HG03135 (cell line): Measurements from ENCODE around the gene ZDHHC24.
"Not testable (repeated sequence)": the region's sequence is repeated elsewhere in the genome, so short reads cannot be mapped to it uniquely, and the experiment has no call there.

Experiments used
- ATAC-seq: cut with Tn5 transposase; IDR thresholded peaks from one replicate; pipeline ENCODE4 v1.9.1; 2021; ENCODE audit warnings: mild to moderate bottlenecking, moderate library complexity; ENCODE audit not compliant: unreplicated experiment

The ZDHHC24 gene, protein sequence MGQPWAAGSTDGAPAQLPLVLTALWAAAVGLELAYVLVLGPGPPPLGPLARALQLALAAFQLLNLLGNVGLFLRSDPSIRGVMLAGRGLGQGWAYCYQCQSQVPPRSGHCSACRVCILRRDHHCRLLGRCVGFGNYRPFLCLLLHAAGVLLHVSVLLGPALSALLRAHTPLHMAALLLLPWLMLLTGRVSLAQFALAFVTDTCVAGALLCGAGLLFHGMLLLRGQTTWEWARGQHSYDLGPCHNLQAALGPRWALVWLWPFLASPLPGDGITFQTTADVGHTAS

DNA sequence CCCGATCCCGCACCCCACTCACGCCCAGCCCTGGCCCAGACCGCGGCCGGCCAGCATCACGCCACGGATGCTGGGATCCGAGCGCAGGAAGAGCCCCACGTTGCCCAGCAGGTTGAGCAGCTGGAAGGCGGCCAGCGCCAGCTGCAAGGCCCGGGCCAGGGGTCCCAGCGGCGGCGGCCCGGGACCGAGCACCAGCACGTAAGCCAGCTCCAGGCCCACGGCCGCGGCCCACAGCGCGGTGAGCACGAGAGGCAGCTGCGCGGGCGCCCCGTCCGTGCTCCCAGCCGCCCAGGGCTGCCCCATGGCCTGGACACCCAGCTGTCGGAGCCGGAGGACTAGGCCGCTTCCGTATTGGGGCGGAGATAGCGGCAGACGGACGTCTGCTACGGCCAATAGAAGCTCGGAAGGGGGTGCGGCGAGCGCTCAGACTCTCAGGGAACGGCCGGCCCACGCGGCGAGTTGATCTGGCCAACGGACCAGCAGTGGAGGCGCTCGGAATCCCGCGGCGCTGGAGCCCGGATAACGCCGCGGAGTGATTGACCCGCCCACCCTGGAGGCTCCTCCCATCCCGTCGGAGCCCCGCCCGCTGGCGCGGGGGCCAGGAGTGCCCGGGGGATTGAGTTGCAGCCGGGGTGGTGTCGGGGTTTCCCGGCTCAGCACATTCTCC, at the start of gene ZDHHC24:
Gene ZDHHC24 (minus strand): TSS at position 348 of the 667 bp plus-strand sequence. CDS start 45 bp downstream, at position 303.
- ATAC-seq = peak; percentile 75

GRCh38 chr11:66595245-66595904, 49.5 kb upstream of the ZDHHC24 start:
- no peak for ATAC-seq

DNA sequence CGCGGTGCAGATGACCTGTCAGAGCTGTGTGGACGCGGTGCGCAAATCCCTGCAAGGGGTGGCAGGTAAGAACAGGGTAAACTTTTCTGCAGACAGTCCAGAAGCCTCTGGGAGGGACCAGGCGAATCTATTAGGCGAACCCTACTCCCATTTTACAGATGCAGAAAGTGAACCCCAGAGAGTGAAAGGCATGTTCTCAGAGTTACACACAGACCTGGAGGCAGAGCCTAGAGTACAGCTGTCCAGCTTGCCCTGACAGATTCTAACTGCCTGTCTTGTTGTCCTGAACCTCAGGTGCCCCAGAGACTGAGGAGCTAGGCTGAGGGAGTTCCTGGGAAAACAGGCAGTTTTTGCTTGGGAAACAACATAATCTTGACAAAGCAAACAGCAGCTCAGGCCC, 47.8 kb upstream of the ZDHHC24 start:
- ATAC-seq = no peak

GRCh38 chr11:66593303-66593635, 47.4 kb upstream of the ZDHHC24 start:
- ATAC-seq = peak; percentile 30

- ATAC-seq = peak; percentile 87
Measured at GRCh38 chr11:66592457-66593302, 46.8 kb upstream of the ZDHHC24 start, which contains the start of the genes CCDC87 and CCS. Gene CCDC87 (minus strand): TSS chr11:66593063. CDS start chr11:66593015, 48 bp downstream. Gene CCS (plus strand): TSS chr11:66593185. CDS start chr11:66593262, 77 bp downstream.

- no peak for ATAC-seq
Measured at GRCh38 chr11:66591175-66591574, 45.3 kb upstream of the ZDHHC24 start.

- no peak for ATAC-seq
Measured at GRCh38 chr11:66589996-66590675, 44.3 kb upstream of the ZDHHC24 start.

- ATAC-seq = not testable (repeated sequence)
Measured at GRCh38 chr11:66589315-66589714, 43.5 kb upstream of the ZDHHC24 start.

GRCh38 chr11:66586136-66586535, 40.3 kb upstream of the ZDHHC24 start:
- ATAC-seq = no peak

GRCh38 chr11:66585447-66585846, 39.6 kb upstream of the ZDHHC24 start:
- not testable (repeated sequence) for ATAC-seq

- not testable (repeated sequence) for ATAC-seq
Measured at GRCh38 chr11:66582565-66583147, 36.8 kb upstream of the ZDHHC24 start.

DNA sequence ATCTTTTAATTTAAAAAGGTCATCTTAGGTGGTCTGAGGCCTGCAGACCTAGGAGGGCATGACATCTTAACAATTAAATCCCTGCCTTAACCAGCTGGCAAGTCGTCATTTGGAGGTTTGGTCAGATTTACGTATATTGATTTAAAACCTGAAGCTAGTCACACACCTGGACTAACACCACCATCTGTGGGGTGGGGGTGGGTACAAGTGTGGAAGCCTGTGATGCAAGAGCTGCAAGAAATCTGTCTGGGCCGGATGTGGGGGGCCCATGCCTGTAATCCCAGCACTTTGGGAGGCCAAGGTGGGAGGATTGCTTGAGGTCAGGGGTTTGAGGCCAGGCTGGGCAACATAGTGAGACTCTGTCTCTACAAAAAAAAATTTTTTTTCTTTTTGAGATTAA, 35.4 kb upstream of the ZDHHC24 start:
- no peak for ATAC-seq

DNA sequence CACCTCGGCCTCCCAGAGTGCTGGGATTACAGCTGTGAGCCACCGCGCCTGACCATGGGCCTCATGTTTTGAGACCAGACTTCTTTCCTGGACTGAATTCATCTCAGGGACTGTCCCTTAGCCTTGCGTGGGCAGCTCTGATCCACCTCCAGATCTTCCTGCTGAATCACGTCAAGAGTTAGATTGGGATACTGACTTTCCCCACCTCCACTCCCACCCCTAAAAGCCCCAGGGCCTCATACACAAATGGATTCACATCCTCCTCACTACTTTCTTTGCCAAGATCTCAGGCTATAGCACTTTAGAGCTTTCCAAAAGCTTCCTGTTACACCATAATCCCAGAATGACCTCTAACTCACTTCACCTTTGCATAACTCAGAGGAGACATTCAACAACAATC, 35.0 kb upstream of the ZDHHC24 start:
- no peak for ATAC-seq

GRCh38 chr11:66579017-66579606, 33.3 kb upstream of the ZDHHC24 start:
- ATAC-seq = no peak

- ATAC-seq = no peak
Measured at GRCh38 chr11:66570850-66571180, 25.0 kb upstream of the ZDHHC24 start.

- no peak for ATAC-seq
Measured at GRCh38 chr11:66570079-66570849, 24.4 kb upstream of the ZDHHC24 start.

DNA sequence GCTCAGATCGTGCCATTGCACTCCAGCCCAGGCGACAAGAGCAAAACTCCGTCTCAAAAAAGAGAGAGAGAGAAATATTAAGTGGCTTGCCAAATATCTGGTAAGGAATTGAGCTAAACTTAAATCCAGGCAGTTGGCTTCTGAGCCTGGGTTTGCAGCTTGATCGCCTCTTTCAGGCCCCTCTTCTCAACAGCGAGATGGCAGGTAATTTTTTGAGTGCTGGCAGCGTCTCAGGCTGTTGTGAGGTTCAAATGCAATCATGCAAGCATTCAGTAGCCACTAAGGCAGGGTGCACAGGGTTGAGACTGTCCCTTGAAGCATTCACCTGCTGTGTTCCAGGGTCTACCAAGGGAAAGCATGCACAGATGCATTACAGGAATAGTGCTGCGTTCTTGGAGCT, 23.2 kb upstream of the ZDHHC24 start:
- ATAC-seq = no peak

GRCh38 chr11:66568124-66568916, 22.5 kb upstream of the ZDHHC24 start, which contains the start of gene CTSF:
Gene CTSF (minus strand): TSS chr11:66568606. CDS start chr11:66568486, 120 bp downstream.
- no peak for ATAC-seq
